NCI-H1417 treated with DMSO at 0.1 percent for 48 hours (cell line): ENCODE data around the gene SLC16A1.
"Not testable (repeated sequence)": the region's sequence is repeated elsewhere in the genome, so short reads cannot be mapped to it uniquely, and the experiment has no call there.

Source experiments
- DNase-seq: peaks from one replicate; lab custom pipeline; 2025; lab: John Stamatoyannopoulos, UW

SLC16A1 gene

DNA sequence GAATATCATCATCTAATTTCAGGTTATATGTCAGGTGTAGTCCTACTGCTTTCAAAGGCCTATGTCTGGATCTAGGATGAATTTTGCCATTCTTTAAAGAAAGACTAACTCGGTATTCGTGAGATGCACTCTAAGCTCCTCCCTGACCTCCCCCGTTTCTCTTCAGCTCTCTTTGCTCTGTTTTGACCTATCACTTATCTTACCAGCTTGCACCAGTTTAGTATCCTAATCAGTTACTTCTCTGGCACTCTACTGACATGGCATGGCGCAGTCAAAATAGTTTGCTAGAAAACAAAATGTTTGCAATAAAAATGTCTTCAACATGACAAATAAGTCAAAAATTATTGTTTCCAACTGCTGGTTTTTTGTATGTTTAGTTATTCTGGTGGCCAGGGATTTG, 8.4 kb upstream of the SLC16A1 start:
- no peak for DNase-seq

DNA sequence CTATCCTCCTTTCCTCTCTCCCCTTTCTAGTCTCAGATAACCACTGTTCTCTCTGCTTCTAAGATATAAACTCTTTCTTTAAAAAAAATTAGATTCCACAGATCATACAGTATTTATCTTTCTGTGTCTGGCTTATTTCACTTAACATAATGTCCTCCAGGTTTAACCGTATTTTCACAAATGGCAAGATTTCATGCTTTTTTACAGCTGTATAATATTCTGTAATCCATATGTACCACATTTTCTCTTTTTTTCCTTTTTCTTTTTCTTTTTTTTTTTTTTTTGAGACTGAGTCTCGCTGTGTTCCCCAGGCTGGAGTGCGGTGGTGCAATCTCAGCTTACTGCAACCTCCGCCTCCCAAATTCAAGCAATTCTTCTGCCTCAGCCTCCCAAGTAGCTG, 5.1 kb upstream of the SLC16A1 start:
- no peak for DNase-seq

- no peak for DNase-seq
Measured at GRCh38 chr1:112960384-112960783, 4.4 kb upstream of the SLC16A1 start.

GRCh38 chr1:112958236-112958635, 2.2 kb upstream of the SLC16A1 start:
- DNase-seq, result not testable (repeated sequence)

GRCh38 chr1:112957133-112957812, 1.3 kb upstream of the SLC16A1 start:
- no peak for DNase-seq

DNA sequence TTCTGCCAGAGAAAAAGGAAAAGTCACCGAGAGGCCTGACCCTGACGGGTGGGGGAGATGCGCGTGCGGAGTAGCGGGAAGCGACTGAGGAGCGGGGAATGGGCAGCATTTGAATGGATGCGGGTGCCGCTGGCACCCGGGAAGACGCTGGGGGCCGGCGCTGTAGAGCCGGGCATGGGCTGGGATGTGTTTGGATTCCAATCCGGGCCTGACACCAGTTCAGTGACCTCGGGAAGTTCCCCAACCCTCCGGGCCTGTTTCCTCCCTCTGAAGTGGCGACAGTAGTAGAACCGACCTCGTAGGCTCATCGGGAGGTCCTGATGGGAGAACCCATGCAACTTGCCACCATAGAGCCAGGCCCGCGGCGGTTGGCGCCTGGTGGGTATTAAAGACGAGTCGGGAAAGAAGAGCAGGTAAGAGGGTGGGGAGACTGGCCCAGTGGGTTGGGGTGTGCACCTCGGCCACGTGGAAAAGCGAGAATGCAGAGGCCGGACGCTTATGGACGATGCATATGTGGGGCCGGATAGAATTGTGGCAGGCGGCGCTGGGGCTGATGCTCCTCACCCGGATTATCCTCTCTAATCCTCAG, 642 bp upstream of the SLC16A1 start:
- no peak for DNase-seq

DNA sequence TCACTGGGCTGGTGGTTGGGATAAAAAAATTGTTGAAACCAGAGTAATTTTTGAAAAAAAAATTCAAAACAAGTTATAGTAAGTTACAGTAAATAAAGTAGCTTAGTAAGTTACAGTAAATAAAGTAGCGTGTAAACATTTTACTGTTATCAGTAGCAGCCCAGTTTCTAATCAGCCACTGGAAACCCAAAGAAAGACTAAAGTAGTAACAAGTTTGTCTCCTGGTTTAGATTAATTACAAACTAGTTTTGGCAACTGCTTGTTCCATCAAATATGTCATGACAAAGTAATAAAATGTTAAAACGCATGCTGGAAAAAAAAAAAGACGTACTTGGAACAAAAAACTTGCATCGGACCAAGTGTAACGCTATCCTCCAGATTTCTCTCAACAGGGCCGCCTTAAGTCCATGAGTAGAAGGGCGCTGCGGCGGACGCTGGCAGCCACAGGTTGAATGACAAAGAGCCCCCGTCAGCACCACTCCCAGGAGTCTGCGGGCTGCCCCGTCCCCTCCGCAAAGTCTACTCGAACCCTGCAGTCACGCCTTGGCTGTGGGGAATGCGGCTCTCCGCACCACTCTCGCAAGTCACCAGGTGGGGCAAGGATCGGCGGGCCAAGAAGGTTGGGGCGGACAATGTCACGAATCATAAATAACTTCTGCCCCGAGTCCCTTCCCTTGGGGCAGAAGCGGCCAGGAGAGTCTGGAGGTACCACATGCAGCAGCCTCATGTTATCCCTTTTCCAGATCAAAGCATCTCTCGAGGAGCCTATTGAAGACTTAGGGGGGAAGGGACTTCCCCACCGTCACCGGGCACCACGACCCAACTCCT, 837 bp downstream of the SLC16A1 start:
- no peak for DNase-seq

DNA sequence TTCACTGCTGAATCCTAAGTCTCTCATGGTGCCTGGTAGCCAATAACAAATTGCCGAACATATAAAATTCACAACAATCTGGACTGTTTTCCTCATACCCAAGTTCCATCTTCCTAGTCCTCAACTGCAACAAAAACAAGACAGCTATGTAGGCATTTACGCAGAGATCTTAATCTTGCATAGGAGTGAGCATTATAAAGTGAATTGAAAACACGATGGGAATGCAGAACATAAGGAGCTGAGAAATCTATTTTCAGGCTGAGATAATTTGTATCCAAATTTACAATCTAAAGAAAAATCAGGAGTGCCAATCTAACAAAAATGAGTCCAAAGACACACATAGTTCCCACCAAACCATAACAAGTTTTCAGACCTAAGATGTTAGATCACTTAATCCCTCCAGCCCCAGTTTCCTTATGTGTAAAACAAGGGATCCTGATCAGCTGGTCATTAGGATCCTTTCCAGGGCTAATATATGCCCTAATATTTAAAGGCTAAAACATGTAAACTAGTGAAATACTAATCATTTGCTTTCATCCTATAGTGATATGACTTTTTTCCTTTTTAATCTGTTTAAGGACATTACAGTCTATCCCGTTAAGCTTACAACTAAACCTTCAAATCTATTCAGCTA, 1.9 kb downstream of the SLC16A1 start:
- no peak for DNase-seq

- no peak for DNase-seq
Measured at GRCh38 chr1:112950426-112950825, 5.6 kb downstream of the SLC16A1 start.

DNA sequence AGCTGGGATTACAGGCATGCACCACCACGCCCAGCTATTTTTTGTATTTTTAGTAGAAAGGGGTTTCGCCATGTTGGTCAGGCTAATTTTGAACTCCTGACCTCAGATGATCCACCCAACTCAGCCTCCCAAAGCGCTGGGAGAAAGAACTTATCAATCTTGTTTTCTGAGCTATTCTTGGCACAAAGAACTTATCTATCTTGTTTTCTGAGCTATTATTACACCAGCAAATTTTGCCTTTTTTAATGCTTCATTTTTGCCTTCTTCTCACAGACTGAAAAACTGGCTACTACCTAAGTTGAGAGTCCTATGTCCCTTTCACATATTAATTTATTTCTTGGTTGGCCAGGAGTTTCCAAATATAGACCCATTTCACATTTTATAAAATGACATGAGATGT, 9.3 kb downstream of the SLC16A1 start:
- DNase-seq, result no peak

GRCh38 chr1:112939810-112940209, 16.2 kb downstream of the SLC16A1 start:
- no peak for DNase-seq

DNA sequence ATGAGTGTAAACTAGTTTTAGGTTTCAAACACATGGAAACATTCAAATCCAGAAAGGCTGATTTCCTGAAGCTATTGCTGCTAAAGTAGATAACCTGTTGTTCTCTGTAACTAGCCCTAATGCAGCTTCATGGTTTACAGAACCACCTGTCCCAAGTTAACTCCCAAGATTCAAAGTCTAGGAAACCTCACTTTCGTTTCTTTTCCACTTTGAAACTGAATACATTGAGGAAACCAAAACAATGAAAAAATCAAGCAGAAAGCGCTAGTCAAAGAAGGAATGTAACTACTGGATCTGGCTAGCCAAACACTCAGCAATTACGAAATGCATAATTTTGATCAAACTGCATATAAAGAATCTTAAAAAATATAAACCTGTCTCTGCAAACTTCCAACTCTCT, 17.8 kb downstream of the SLC16A1 start:
- DNase-seq, result no peak

- no peak for DNase-seq
Measured at GRCh38 chr1:112937495-112937894, 18.5 kb downstream of the SLC16A1 start.

- DNase-seq, result no peak
Measured at GRCh38 chr1:112937070-112937469, 18.9 kb downstream of the SLC16A1 start.

DNA sequence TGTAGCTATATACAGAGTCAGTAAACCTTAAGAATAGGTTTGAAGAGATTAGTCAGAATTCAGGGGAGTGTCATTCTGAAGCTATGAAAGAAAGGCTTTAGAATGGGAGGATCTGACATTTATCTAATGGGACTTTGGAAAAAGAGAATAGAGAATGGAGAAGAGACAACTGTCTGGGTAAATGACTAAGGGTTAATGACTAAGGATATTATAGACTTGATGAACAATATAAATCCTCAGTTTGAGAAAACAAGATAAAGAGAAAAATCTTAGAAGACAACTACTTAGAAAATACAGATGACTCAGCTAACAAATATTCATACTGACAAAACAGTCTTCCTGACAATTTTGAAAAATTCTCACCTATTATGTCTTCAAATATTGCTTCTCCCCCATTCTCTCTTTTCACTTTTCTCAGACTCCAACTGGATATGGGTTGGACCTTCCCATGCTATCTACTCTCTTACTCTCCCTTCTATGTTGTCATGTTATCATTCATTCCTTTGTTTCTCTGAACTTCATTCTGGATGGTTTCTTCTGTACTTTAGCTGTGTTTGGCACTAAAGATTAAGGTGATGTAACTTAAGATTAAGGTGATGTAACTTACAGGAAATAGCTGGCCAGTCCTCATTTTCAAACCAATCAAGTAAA, 20.4 kb downstream of the SLC16A1 start:
- no peak for DNase-seq

GRCh38 chr1:112934577-112934976, 21.4 kb downstream of the SLC16A1 start:
- DNase-seq, result no peak

GRCh38 chr1:112933820-112934571, 22.0 kb downstream of the SLC16A1 start:
- no peak for DNase-seq

DNA sequence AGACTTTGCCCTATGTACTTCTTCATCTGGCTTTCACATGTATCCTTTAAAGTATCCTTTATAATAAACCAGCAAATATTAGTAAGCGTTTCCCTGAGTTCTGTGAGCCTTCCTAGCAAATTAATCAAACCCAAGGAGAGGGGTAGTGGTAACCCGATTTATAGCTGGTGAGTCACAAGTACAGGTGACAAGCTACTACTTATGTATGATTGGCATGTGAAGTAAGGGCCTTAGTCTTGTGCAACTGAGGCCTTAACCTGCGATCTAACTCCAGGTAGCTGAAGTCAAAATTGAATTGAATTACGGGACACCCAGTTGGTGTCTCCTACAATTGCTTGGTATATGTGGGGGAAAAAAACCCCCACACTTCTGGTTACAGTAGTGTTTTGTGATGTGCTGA, 26.0 kb downstream of the SLC16A1 start:
- no peak for DNase-seq

DNA sequence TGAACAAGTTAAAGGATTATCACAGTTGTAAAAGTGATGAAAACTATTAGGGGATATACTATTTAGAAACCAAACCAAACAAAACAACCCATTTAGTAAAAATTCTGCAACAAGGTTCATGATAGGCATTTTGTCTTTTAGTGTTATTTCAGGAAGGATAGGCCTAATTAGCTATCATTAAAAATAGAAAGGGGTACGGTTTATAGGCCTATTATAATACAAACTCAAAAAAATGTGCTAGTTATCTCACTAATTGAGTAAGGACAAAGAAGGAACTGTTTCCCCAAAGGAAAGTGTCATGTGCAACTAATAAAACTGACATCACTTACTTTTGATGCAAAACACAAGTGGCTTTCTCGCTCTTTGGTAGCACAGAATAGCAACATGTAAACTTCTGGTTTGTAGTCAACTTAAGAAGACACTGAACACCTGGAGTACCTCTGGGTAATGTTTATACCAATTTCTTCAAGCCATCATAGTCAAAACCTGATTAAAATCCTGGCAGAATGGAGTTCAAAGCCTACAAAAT, 28.5 kb downstream of the SLC16A1 start:
- no peak for DNase-seq

DNA sequence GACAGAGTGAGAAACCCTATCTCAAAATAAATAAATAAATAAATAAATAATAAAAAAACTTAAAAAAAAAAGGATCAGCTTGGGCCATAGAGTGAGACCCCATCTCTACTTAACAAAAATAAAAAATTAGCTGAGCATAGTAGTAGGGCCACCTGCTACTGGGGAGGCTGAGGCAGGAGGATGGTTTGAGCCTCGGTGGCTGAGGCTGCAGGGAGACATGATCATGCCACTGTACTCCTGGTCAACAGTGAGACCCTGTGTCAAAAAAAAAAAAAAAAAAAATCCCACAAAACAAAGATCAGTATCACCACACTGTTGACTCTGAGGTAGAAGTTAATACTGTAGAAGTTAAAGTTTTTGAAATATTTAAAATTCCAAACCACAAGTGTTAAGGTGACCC, 29.1 kb downstream of the SLC16A1 start:
- DNase-seq, result no peak

GRCh38 chr1:112925015-112925414, 31.0 kb downstream of the SLC16A1 start:
- no peak for DNase-seq
